Natural killer cell (primary cell): ENCODE measurements around the gene GORASP2. TPM values are rescaled to one million over a fixed set of nuclear protein-coding genes. Genes with fewer than 3 reads are reported as not detected.

Source experiments
- ATAC-seq, 3 donors: fragments of 150-1000 bp in 2 of 3; fragments of 200-7000 bp in 1 of 3; cut with Tn5 transposase; 1 replicate in 1 of 3; 2 replicates in 2 of 3; pipeline ENCODE4 v1.10.0; 2021; ENCODE audit warnings: mild to moderate bottlenecking in 2 of 3, moderate library complexity in 2 of 3
- DNase-seq, 2 donors: peaks; one replicate each; pipeline versions ENCODE4 v3.0.0 to v3.0.0-alpha.2; 2013 to 2021; ENCODE audit warnings: mixed read lengths in 1 of 2
- H3K27ac ChIP-seq: one replicate; pipeline ENCODE4 v1.5.1; 2013; ENCODE audit warnings: mild to moderate bottlenecking, low read length
- H3K27me3 ChIP-seq: one replicate; pipeline ENCODE4 v1.6.1; 2013; ENCODE audit warnings: low read length; ENCODE audit not compliant: control insufficient read depth, insufficient read depth
- H3K36me3 ChIP-seq: one replicate; pipeline ENCODE4 v1.6.1; 2013; ENCODE audit warnings: low read length; ENCODE audit not compliant: control insufficient read depth, insufficient read depth
- H3K4me1 ChIP-seq: one replicate; pipeline ENCODE4 v1.6.1; 2013; ENCODE audit warnings: low read length; ENCODE audit not compliant: control insufficient read depth, insufficient read depth
- H3K4me3 ChIP-seq: one replicate; pipeline ENCODE4 v1.5.1; 2013; ENCODE audit warnings: low read length
- H3K9me3 ChIP-seq: one replicate; pipeline ENCODE4 v1.6.1; 2013; ENCODE audit warnings: low read length; ENCODE audit not compliant: control insufficient read depth, insufficient read depth
- H3K27ac Mint-ChIP-seq, 2 donors: one replicate each; pipeline ENCODE4 v1.8.0; 2022; ENCODE audit warnings: mild to moderate bottlenecking in 2 of 2, mixed read lengths in 2 of 2, moderate library complexity in 1 of 2
- H3K27me3 Mint-ChIP-seq, 2 donors: one replicate each; pipeline ENCODE4 v1.8.0; 2022; ENCODE audit warnings: low read depth in 2 of 2, mixed read lengths in 2 of 2
- H3K36me3 Mint-ChIP-seq: one replicate; pipeline ENCODE4 v1.8.0; 2022; ENCODE audit warnings: mixed read lengths
- H3K4me1 Mint-ChIP-seq, 2 donors: one replicate each; pipeline ENCODE4 v1.8.0; 2022; ENCODE audit warnings: mixed read lengths in 2 of 2
- H3K4me3 Mint-ChIP-seq: one replicate; pipeline ENCODE4 v1.8.0; 2022; ENCODE audit warnings: mild to moderate bottlenecking, moderate library complexity, mixed read lengths
- H3K9me3 Mint-ChIP-seq, 2 donors: one replicate each; pipeline ENCODE4 v1.8.0; 2022; ENCODE audit warnings: mixed read lengths in 2 of 2
- WGBS: methylation state at CpG from one replicate; pipeline ENCODE4 v1.1.7; 2013; ENCODE audit warnings: missing lambda C conversion rate; ENCODE audit not compliant: insufficient coverage; 5-methylcytosine and 5-hydroxymethylcytosine counted together
- intact Hi-C: fragments of 100-400 bp; cut with micrococcal nuclease; formaldehyde crosslinking; loops from one replicate; pipeline ENCODE4 v1.14.2; 2022
- total RNA-seq, 4 donors: library from RNA; stranded (reverse); fragments of 120-200 nt in 1 of 4; gene quantifications; one replicate each; pipeline versions ENCODE4 v1.2.3 to v1.2.4, GENCODE V29; 2013 to 2022
- TF ChIP-seq, protein P1 (sequence below): fragments of 200-600 bp; IDR thresholded peaks from one replicate; pipeline ENCODE4 v1.8.0; 2022; ENCODE audit warnings: antibody characterized with exemption

GORASP2 gene
- total RNA-seq, 3 donors from 2014 or later (not counting 1 experiment from before 2014, with no cell fraction given) = 75.3 to 94.5 (median 80.3) TPM

DNA sequence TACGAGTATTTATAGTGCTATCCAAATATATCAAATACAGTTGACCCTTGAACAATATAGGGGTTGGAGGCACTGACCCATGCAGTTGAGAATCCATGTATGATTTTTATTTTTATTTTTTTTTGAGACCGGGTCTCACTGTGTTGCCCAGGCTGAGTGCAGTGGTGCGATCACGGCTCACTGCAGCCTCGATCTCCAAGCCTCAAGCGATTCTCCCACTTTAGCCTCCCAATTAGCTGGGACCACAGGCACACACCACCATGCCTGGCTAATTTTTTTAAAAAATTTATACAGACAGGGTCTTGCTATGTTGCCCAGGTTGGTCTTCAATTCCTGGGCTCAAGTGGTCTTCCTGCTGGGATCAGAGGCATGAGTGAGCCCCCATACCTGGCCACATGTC, 70.6 kb downstream of the GORASP2 start:
- H3K4me1 ChIP-seq = no peaks in the 10 kb centered on the region
- H3K4me3 ChIP-seq = no peak overlapping the region
- WGBS = 85% methylated on average over 5 of the region's 6 CpGs
- TF ChIP-seq, protein P1, sequence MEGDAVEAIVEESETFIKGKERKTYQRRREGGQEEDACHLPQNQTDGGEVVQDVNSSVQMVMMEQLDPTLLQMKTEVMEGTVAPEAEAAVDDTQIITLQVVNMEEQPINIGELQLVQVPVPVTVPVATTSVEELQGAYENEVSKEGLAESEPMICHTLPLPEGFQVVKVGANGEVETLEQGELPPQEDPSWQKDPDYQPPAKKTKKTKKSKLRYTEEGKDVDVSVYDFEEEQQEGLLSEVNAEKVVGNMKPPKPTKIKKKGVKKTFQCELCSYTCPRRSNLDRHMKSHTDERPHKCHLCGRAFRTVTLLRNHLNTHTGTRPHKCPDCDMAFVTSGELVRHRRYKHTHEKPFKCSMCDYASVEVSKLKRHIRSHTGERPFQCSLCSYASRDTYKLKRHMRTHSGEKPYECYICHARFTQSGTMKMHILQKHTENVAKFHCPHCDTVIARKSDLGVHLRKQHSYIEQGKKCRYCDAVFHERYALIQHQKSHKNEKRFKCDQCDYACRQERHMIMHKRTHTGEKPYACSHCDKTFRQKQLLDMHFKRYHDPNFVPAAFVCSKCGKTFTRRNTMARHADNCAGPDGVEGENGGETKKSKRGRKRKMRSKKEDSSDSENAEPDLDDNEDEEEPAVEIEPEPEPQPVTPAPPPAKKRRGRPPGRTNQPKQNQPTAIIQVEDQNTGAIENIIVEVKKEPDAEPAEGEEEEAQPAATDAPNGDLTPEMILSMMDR = no peak
- no peak for ATAC-seq
- Mint-ChIP-seq H3K4me3 (no peak overlapping the region), H3K36me3 (no peaks in the 10 kb centered on the region), H3K4me1 (no peaks in the 10 kb centered on the region), H3K9me3 (no peaks in the 10 kb centered on the region), H3K27ac (no peak overlapping the region), H3K27me3 (no peaks in the 10 kb centered on the region)
- H3K27me3 ChIP-seq = no peaks in the 10 kb centered on the region
- no peaks in the 10 kb centered on the region for H3K9me3 ChIP-seq
- no peak for DNase-seq
- intact Hi-C loops = no loop called here
- H3K27ac ChIP-seq = no peak overlapping the region
- peaks cover 31% of the 10 kb centered on the region for H3K36me3 ChIP-seq

DNA sequence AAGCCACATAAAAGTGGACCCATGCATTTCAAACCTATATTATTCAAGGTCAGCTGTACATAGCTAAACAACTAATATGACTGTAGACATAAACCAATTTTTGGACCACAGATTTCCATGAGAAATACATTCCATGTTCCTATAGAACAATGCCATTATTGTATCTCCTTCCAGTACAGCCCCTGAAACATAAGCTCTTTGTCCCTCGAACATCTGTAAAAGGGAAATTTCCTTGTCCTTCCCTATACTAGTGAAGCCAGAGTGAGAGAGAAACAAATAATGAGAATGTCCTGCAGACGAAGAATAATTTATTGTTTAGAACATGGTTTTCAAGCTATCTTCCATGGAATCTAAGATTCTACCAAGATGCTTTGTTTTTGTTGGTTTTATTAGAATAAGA, 75.3 kb downstream of the GORASP2 start:
- intact Hi-C loops = no loop called here
- no peaks in the 10 kb centered on the region for H3K4me1 ChIP-seq
- no peaks in the 10 kb centered on the region for H3K27me3 Mint-ChIP-seq

DNA sequence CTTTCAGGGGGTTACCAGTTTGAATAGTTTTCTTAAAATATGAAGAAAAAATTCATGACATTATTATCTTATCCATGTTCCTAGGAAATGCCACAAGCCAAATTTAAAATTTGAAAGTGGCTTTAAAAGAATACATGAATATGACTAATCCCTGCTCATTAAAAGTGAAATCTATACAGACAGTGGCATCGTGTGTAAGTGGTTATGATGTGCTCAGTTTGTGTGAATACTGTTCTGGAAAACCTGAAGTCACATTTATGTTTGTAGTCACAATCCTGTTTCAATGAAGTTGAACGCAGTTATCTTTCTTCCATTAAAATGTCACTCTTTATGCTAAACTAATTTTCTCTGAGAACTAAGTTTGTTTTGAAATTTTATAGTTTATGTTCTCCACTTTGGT, 75.8 kb downstream of the GORASP2 start:
- no peak overlapping the region for H3K27ac ChIP-seq
- H3K27me3 Mint-ChIP-seq = no peaks in the 10 kb centered on the region
- no peaks in the 10 kb centered on the region for H3K36me3 Mint-ChIP-seq
- H3K27ac Mint-ChIP-seq = no peak overlapping the region
- intact Hi-C loops = no loop called here
- H3K9me3 Mint-ChIP-seq = no peaks in the 10 kb centered on the region
- H3K4me1 Mint-ChIP-seq = no peaks in the 10 kb centered on the region
- TF ChIP-seq, protein P1 = no peak
- H3K4me3 ChIP-seq = no peak overlapping the region
- peaks cover 46% of the 10 kb centered on the region for H3K36me3 ChIP-seq
- DNase-seq = no peak
- ATAC-seq = no peak
- 80% methylated on average over 1 of the region's 2 CpGs for WGBS
- no peaks in the 10 kb centered on the region for H3K9me3 ChIP-seq
- no peaks in the 10 kb centered on the region for H3K27me3 ChIP-seq
- no peaks in the 10 kb centered on the region for H3K4me1 ChIP-seq
- no peak overlapping the region for H3K4me3 Mint-ChIP-seq

More for the DNA sequence above, 75.3 kb downstream of the GORASP2 start:
- H3K4me3 Mint-ChIP-seq = no peak overlapping the region
- WGBS = no CpG with 5 or more reads among the region's 2 CpGs
- DNase-seq = no peak
- no peak for ATAC-seq
- TF ChIP-seq, protein P1 = no peak
- no peak overlapping the region for H3K27ac ChIP-seq
- no peak overlapping the region for H3K27ac Mint-ChIP-seq
- no peak overlapping the region for H3K4me3 ChIP-seq
- H3K36me3 ChIP-seq = peaks cover 42% of the 10 kb centered on the region
- H3K4me1 Mint-ChIP-seq = no peaks in the 10 kb centered on the region
- no peaks in the 10 kb centered on the region for H3K36me3 Mint-ChIP-seq
- no peaks in the 10 kb centered on the region for H3K27me3 ChIP-seq
- H3K9me3 ChIP-seq = no peaks in the 10 kb centered on the region
- H3K9me3 Mint-ChIP-seq = no peaks in the 10 kb centered on the region

GRCh38 chr2:171008550-171009205, 79.6 kb downstream of the GORASP2 start:
- no peak overlapping the region for H3K27ac Mint-ChIP-seq
- H3K9me3 ChIP-seq = no peaks in the 10 kb centered on the region

More at GRCh38 chr2:171008550-171009205, 79.6 kb downstream of the GORASP2 start:
- H3K4me3 Mint-ChIP-seq = no peak overlapping the region
- H3K4me1 Mint-ChIP-seq = peaks cover 0 to 6% of the 10 kb centered on the region in 2 donors
- no peak for DNase-seq
- TF ChIP-seq, protein P1 = no peak
- 100% methylated on average over 2 of the region's 2 CpGs for WGBS
- no peak overlapping the region for H3K4me3 ChIP-seq
- H3K27me3 ChIP-seq = no peaks in the 10 kb centered on the region
- intact Hi-C loops = no loop called here
- H3K4me1 ChIP-seq = no peaks in the 10 kb centered on the region
- peaks cover 51% of the 10 kb centered on the region for H3K36me3 ChIP-seq
- no peak overlapping the region for H3K27ac ChIP-seq
- no peak for ATAC-seq
- H3K27me3 Mint-ChIP-seq = no peaks in the 10 kb centered on the region
- H3K36me3 Mint-ChIP-seq = no peaks in the 10 kb centered on the region
- no peaks in the 10 kb centered on the region for H3K9me3 Mint-ChIP-seq
